Peyer's patch (tissue), 4 donors: ENCODE results near the gene SPACDR.

Source experiments
- CTCF ChIP-seq, 6 experiments: fragments of 450-650 bp in 4 of 6; fragments of 200-600 bp in 2 of 6; sonication (generic) in 1 of 6; IDR thresholded peaks; one replicate each; pipeline ENCODE4 v1.5.1; 2017 to 2019; ENCODE audit warnings: antibody characterized with exemption in 6 of 6, mild to moderate bottlenecking in 3 of 6, moderate library complexity in 1 of 6
- POLR2A ChIP-seq, 2 donors: fragments of 450-650 bp; IDR thresholded peaks; one replicate each; pipeline ENCODE4 v1.5.1; 2017; ENCODE audit warnings: antibody characterized with exemption in 2 of 2, mild to moderate bottlenecking in 2 of 2, moderate library complexity in 2 of 2

GRCh38 chr7:100466653-100467605, 2.9 kb upstream of the SPACDR start:
- TF ChIP-seq CTCF (IDR thresholded peaks at IDR 0.05), result no peak
- TF ChIP-seq POLR2A (IDR thresholded peaks at IDR 0.05), result no peak
